ENCODE data around the gene CDR2.
"Not testable (repeated sequence)": the region's sequence is repeated elsewhere in the genome, so short reads cannot be mapped to it uniquely, and the experiment has no call there.

The CDR2 gene

DNA sequence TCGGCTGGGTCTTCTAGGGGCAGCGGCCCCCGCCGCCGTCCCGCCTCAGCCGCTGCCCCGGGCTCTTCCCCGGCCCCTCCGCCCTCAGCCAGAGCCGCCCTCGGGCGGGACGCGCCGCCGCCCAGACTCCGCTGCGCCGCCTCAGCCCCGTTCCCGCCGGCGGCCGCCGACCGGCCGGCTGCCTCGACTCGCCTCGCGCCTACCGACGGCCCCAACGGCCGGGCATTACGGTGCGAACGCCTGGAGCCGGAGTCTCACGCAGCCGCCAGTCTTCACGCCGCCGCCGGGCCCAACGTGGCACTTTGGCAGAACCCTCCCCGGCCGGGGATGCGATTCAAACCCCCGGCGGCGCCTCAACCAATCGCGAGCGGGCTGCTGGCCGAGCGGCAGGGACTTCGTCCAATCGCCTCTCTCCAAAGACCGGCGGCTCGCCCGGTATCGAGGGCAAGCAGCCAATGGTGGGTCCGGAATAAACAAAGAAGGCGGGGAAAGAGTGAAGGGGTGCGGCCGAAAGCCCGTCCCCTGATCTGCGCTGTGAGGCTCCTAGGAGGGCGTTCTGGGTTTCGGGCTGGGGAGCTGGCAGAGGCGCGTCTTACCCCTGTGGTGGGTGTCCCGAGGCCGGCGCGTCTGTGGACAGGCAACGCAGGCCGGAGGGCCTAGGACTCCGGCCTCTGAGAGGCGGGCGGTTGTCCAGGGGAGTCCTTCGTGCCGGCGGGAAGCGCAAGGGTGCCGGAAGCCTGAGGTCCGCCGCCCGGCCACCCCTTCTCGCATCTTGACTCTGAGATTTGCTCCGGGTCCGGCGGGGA is at the start of gene CDR2:
Gene CDR2 (minus strand): TSS at position 309 of the 806 bp plus-strand sequence. CDS start 310 bp downstream, outside the sequence.
- in situ Hi-C loops (cut with MboI; ENCODE audit: low sequenced_read_pairs, unreplicated experiment): no loop called here
- TF ChIP-seq, protein P1, sequence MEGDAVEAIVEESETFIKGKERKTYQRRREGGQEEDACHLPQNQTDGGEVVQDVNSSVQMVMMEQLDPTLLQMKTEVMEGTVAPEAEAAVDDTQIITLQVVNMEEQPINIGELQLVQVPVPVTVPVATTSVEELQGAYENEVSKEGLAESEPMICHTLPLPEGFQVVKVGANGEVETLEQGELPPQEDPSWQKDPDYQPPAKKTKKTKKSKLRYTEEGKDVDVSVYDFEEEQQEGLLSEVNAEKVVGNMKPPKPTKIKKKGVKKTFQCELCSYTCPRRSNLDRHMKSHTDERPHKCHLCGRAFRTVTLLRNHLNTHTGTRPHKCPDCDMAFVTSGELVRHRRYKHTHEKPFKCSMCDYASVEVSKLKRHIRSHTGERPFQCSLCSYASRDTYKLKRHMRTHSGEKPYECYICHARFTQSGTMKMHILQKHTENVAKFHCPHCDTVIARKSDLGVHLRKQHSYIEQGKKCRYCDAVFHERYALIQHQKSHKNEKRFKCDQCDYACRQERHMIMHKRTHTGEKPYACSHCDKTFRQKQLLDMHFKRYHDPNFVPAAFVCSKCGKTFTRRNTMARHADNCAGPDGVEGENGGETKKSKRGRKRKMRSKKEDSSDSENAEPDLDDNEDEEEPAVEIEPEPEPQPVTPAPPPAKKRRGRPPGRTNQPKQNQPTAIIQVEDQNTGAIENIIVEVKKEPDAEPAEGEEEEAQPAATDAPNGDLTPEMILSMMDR (IDR thresholded peaks at IDR 0.05; ENCODE audit: borderline replicate concordance, control extremely low read depth, extremely low read depth, insufficient read depth, missing control alignments): no peak
- peak; percentile 99 for DNase-seq (ENCODE audit: low spot score)

DNA sequence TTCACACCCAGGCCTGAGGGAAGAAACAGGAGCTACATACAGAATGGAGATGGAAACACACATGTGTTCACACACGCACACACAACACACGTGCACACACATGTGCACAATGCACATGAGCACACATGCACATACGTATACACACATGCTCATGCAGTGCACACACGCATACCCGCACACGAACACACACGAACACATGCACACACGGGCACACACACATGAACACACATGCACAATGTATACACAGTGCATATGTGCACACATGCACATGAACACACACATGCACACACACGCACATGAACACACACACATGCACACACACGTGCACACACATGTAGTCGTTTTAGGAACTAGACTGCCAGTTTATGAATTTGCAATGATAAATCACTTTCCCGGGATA is 49.3 kb upstream of the CDR2 start:
- in situ Hi-C loops (cut with MboI; ENCODE audit: low sequenced_read_pairs, unreplicated experiment): loop anchor here (10.0 kb wide), 1 partner anchor 89 kb away; no protein-coding TSS in a partner anchor
- DNase-seq (ENCODE audit: low spot score): no peak
- TF ChIP-seq, protein P1 (IDR thresholded peaks at IDR 0.05; ENCODE audit: borderline replicate concordance, control extremely low read depth, extremely low read depth, insufficient read depth, missing control alignments): no peak

DNA sequence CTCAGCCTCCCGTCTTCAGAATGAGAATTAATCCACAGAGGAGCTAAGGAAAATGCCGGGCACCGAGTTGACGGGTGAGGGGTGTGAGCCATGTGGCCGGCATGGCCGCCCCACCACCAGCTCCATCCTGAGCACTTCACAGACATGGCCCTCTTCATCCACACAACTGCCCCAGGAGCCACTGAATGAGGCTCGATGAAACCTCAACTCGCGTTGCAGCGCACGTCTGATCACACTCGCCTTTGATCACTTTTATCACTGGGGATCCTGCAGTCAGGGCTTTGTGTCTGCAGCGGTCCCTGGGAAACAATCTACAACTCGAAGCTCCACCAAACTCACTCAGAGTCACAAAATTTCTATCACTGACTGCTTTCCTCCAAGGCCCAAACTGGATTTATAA is 46.7 kb upstream of the CDR2 start:
- no peak for DNase-seq (ENCODE audit: low spot score)
- in situ Hi-C loops (cut with MboI; ENCODE audit: low sequenced_read_pairs, unreplicated experiment): loop anchor here (10.0 kb wide), 1 partner anchor 86 kb away; no protein-coding TSS in a partner anchor
- TF ChIP-seq, protein P1 (IDR thresholded peaks at IDR 0.05; ENCODE audit: borderline replicate concordance, control extremely low read depth, extremely low read depth, insufficient read depth, missing control alignments): no peak

DNA sequence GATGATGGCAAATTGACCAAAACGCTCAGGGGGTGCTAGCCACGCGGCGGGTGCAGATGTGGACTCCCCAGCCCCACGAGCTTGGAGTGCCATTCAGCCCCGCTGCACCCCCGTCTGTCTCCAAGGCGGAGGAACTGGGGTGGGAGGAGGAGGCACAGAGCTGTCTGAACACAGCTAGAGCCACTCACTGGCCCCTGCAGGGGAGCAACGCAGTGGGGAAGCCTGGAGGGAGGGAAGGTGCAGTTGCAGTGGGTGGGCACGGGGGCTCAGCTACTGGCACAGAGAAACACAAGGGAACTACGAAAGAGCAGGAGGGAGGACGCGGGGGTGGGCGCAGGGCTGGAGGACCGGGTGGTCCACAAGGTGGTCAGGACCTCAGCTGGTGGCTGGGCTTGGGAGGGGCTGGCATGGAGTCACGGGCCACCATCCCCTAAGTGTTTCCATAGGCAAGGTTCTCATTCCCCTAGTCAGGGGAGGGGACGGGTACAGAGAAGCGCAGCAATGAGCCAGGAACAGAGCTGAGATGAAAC is 46.3 kb upstream of the CDR2 start:
- TF ChIP-seq, protein P1 (IDR thresholded peaks at IDR 0.05; ENCODE audit: borderline replicate concordance, control extremely low read depth, extremely low read depth, insufficient read depth, missing control alignments): no peak
- in situ Hi-C loops (cut with MboI; ENCODE audit: low sequenced_read_pairs, unreplicated experiment): loop anchor here (10.0 kb wide), 1 partner anchor 86 kb away; no protein-coding TSS in a partner anchor
- DNase-seq (ENCODE audit: low spot score): no peak

DNA sequence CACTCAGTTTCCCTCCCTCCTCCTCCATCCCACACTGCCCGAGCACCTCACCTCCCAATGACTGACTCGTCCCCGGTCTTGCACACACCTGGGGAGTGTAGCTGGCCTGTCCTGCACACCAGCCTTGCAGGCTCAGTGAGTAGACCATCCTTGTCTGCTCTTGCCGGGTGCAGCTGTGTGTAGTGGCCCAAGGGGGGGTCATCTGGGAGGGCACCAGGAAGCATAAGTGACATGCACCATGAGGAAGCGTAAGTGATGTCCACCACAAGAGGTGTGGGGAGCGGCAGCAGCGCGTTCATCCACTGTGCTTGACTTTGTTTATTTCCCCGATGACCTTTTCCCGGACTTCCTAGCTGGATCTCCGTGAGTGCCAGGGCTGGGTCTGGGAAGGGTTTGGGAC is 45.5 kb upstream of the CDR2 start:
- TF ChIP-seq, protein P1 (IDR thresholded peaks at IDR 0.05; ENCODE audit: borderline replicate concordance, control extremely low read depth, extremely low read depth, insufficient read depth, missing control alignments): no peak
- DNase-seq (ENCODE audit: low spot score): no peak
- in situ Hi-C loops (cut with MboI; ENCODE audit: low sequenced_read_pairs, unreplicated experiment): loop anchor here (10.0 kb wide), 1 partner anchor 85 kb away; no protein-coding TSS in a partner anchor

DNA sequence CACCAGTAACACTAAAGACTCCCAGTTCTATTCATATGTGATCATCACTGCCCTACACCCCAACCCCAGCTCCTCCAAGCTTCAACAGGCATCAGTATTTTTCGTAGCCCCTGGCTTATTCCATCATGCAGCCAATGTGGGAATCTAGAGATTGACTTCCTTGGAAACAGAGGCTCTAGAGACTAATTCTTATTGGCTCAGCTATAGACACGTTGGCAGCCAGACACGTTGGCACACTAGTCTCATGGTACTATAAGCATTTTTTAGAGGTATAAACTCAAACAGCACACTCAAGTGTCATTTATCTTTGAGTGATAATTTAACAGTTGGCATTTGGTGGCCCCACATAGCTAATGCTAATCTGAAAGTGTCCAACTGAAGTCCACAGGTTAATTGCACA is 44.4 kb upstream of the CDR2 start:
- in situ Hi-C loops (cut with MboI; ENCODE audit: low sequenced_read_pairs, unreplicated experiment): no loop called here
- DNase-seq (ENCODE audit: low spot score): no peak
- TF ChIP-seq, protein P1 (IDR thresholded peaks at IDR 0.05; ENCODE audit: borderline replicate concordance, control extremely low read depth, extremely low read depth, insufficient read depth, missing control alignments): no peak

DNA sequence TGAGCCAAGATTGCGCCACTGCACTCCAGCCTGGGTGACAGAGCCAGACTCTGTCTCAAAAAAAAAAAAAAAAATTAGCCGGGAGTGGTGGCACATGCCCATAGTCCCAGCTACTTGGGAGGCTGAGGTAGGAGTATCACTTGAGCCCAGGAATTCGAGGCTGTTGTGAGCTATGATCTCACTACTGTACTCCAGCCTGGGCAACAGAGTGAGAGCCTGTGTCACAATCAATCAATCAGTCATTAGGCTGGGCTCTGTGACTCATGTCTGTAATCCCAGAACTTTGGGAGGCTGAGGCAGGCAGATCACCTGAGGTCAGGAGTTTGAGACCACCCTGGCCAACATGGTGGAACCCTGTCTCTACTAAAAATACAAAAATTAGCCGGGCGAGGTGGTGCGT is 43.4 kb upstream of the CDR2 start:
- DNase-seq (ENCODE audit: low spot score); in situ Hi-C loops (cut with MboI; ENCODE audit: low sequenced_read_pairs, unreplicated experiment): not testable (repeated sequence)
